Osteocyte (in vitro differentiated cells): ENCODE data around the gene GLB1L2. TPM values are rescaled to one million over a fixed set of nuclear protein-coding genes. Genes with fewer than 3 reads are reported as not detected.

Experiments
- DNase-seq: peaks from one replicate; pipeline ENCODE4 v3.0.0; 2021; ENCODE audit warnings: mixed read lengths; ENCODE audit not compliant: unreplicated experiment; ENCODE audit errors: extremely low spot score
- H3K27ac Mint-ChIP-seq: one replicate; pipeline ENCODE4 v1.8.0; 2021; ENCODE audit warnings: mild to moderate bottlenecking, mixed read lengths; ENCODE audit not compliant: unreplicated experiment
- H3K27me3 Mint-ChIP-seq: one replicate; pipeline ENCODE4 v1.8.0; 2021; ENCODE audit warnings: mixed read lengths; ENCODE audit not compliant: unreplicated experiment
- H3K36me3 Mint-ChIP-seq: one replicate; pipeline ENCODE4 v1.8.0; 2021; ENCODE audit warnings: mixed read lengths; ENCODE audit not compliant: unreplicated experiment
- H3K4me1 Mint-ChIP-seq: one replicate; pipeline ENCODE4 v1.8.0; 2021; ENCODE audit warnings: mixed read lengths; ENCODE audit not compliant: unreplicated experiment
- H3K4me3 Mint-ChIP-seq: one replicate; pipeline ENCODE4 v1.8.0; 2021; ENCODE audit warnings: mild to moderate bottlenecking, moderate library complexity, mixed read lengths; ENCODE audit not compliant: unreplicated experiment
- H3K9me3 Mint-ChIP-seq: one replicate; pipeline ENCODE4 v1.8.0; 2021; ENCODE audit warnings: mixed read lengths; ENCODE audit not compliant: unreplicated experiment
- CTCF ChIP-seq: fragments of 200-600 bp; sonication (generic); IDR thresholded peaks from 2 replicates; pipeline ENCODE4 v1.5.0; 2021; ENCODE audit warnings: antibody characterized with exemption, mild to moderate bottlenecking, moderate library complexity
- total RNA-seq: library from RNA; stranded (reverse); gene quantifications from 2 replicates; pipeline ENCODE4 v1.2.1, GENCODE V29; 2021

The GLB1L2 gene
- total RNA-seq, 1 donor from 2014 or later, result not detected

- no peak for TF ChIP-seq CTCF
- Mint-ChIP-seq H3K4me1 (peaks cover 6% of the 10 kb centered on the region), H3K4me3 (no peak overlapping the region), H3K27me3 (peaks cover 41% of the 10 kb centered on the region), H3K27ac (no peak overlapping the region), H3K36me3 (no peaks in the 10 kb centered on the region), H3K9me3 (no peaks in the 10 kb centered on the region)
- DNase-seq, result no peak
Measured at GRCh38 chr11:134409552-134410429, 78.0 kb downstream of the GLB1L2 start.

GRCh38 chr11:134410766-134411165 lies 79.0 kb downstream of the GLB1L2 start:
- peaks cover 6% of the 10 kb centered on the region for H3K4me1 Mint-ChIP-seq
- TF ChIP-seq CTCF, result no peak
- no peaks in the 10 kb centered on the region for H3K9me3 Mint-ChIP-seq
- H3K4me3 Mint-ChIP-seq, result peak overlapping the region; percentile 60
- no peak for DNase-seq
- no peaks in the 10 kb centered on the region for H3K36me3 Mint-ChIP-seq
- no peak overlapping the region for H3K27ac Mint-ChIP-seq
- peaks cover 47% of the 10 kb centered on the region for H3K27me3 Mint-ChIP-seq

GRCh38 chr11:134412203-134413042 lies 80.6 kb downstream of the GLB1L2 start, which contains the start of gene B3GAT1:
B3GAT1 (minus strand) TSS chr11:134412242; CDS start chr11:134387659, 24,583 bp downstream.
- peak within 1 kb of the TSS; percentile 60 for H3K4me3 Mint-ChIP-seq
- H3K36me3 Mint-ChIP-seq, result no peaks in the 10 kb centered on the region
- TF ChIP-seq CTCF, result no peak
- no peaks in the 10 kb centered on the region for H3K9me3 Mint-ChIP-seq
- no peak within 1 kb of the TSS for H3K27ac Mint-ChIP-seq
- no peak for DNase-seq
- peaks cover 6% of the 10 kb centered on the region for H3K4me1 Mint-ChIP-seq
- peaks cover 54% of the 10 kb centered on the region for H3K27me3 Mint-ChIP-seq

- no peak for TF ChIP-seq CTCF
- H3K4me1 Mint-ChIP-seq, result peaks cover 6% of the 10 kb centered on the region
- H3K4me3 Mint-ChIP-seq, result peak overlapping the region; percentile 55
- H3K9me3 Mint-ChIP-seq, result no peaks in the 10 kb centered on the region
- H3K27me3 Mint-ChIP-seq, result peaks cover 54% of the 10 kb centered on the region
- no peak overlapping the region for H3K27ac Mint-ChIP-seq
- no peak for DNase-seq
- H3K36me3 Mint-ChIP-seq, result no peaks in the 10 kb centered on the region
Measured at GRCh38 chr11:134413043-134413825, 81.4 kb downstream of the GLB1L2 start.
